NCI-H1417 (cell line): Measurements from ENCODE around the gene ZNF160.
"Not testable (repeated sequence)": the region's sequence is repeated elsewhere in the genome, so short reads cannot be mapped to it uniquely, and the experiment has no call there.

Experiments
- DNase-seq, 3 experiments: peaks; one replicate each; lab custom pipeline; 2025; lab: John Stamatoyannopoulos, UW

Gene ZNF160

GRCh38 chr19:53091413-53092254, 11.6 kb downstream of the ZNF160 start:
- no peak for DNase-seq

GRCh38 chr19:53088091-53088490, 15.1 kb downstream of the ZNF160 start:
- no peak for DNase-seq

GRCh38 chr19:53086949-53087348, 16.3 kb downstream of the ZNF160 start:
- no peak for DNase-seq

GRCh38 chr19:53085496-53085895, 17.7 kb downstream of the ZNF160 start:
- no peak for DNase-seq

- DNase-seq: no peak
These were observed 20.3 kb downstream of the ZNF160 start for GRCh38 chr19:53082929-53083328.

GRCh38 chr19:53079313-53079924, 23.8 kb downstream of the ZNF160 start:
- no peak for DNase-seq

GRCh38 chr19:53078668-53079067, 24.6 kb downstream of the ZNF160 start:
- DNase-seq: no peak

- DNase-seq: peak in 2 of 3 experiments; percentile 29 to 32
These were observed 26.2 kb downstream of the ZNF160 start for GRCh38 chr19:53076984-53077383.

GRCh38 chr19:53068834-53069233, 34.4 kb downstream of the ZNF160 start:
- no peak for DNase-seq

GRCh38 chr19:53068199-53068598, 35.0 kb downstream of the ZNF160 start:
- DNase-seq: no peak

- DNase-seq: peak in 1 of 3 experiments; percentile 27
These were observed 45.2 kb downstream of the ZNF160 start for GRCh38 chr19:53057904-53058580.

- DNase-seq: no peak
These were observed 48.1 kb downstream of the ZNF160 start for GRCh38 chr19:53055117-53055516.

- DNase-seq: no peak
These were observed 55.8 kb downstream of the ZNF160 start for GRCh38 chr19:53047379-53047778.

- no peak for DNase-seq
These were observed 57.7 kb downstream of the ZNF160 start for GRCh38 chr19:53045536-53045935.

GRCh38 chr19:53041366-53041765, 61.9 kb downstream of the ZNF160 start:
- no peak for DNase-seq

GRCh38 chr19:53037101-53038097, 65.8 kb downstream of the ZNF160 start:
- peak in 1 of 3 experiments; percentile 27 for DNase-seq

- DNase-seq: peak in 1 of 3 experiments; percentile 3
These were observed 68.1 kb downstream of the ZNF160 start for GRCh38 chr19:53034948-53035675.

GRCh38 chr19:53034054-53034453, 69.2 kb downstream of the ZNF160 start:
- no peak for DNase-seq

GRCh38 chr19:53028306-53028705, 74.9 kb downstream of the ZNF160 start:
- not testable (repeated sequence) for DNase-seq

- no peak for DNase-seq
These were observed 83.5 kb downstream of the ZNF160 start for GRCh38 chr19:53019684-53020083.
